Hepatocyte (in vitro differentiated cells): ENCODE results near the gene JUNB. TPM values are rescaled to one million over a fixed set of nuclear protein-coding genes. Genes with fewer than 3 reads are reported as not detected.

Source experiments
- DNase-seq: peaks from one replicate; pipeline ENCODE4 v3.0.0-alpha.2; 2016; ENCODE audit warnings: low spot score
- H2AFZ ChIP-seq: fragments of 200-600 bp; sonication (generic); 2 replicates; pipeline ENCODE4 v1.6.0; 2016; ENCODE audit warnings: antibody characterized with exemption, mild to moderate bottlenecking
- H3K27ac ChIP-seq: fragments of 200-600 bp; sonication (generic); 2 replicates; pipeline ENCODE4 v1.5.1; 2016; ENCODE audit warnings: mild to moderate bottlenecking
- H3K27me3 ChIP-seq: fragments of 200-600 bp; sonication (generic); 2 replicates; pipeline ENCODE4 v1.6.1; 2016
- H3K36me3 ChIP-seq: fragments of 200-600 bp; sonication (generic); replicated peaks from 2 replicates; pipeline ENCODE4 v1.5.1; 2016; ENCODE audit warnings: low read depth; ENCODE audit not compliant: insufficient read depth
- H3K4me1 ChIP-seq: fragments of 200-600 bp; sonication (generic); 2 replicates; pipeline ENCODE4 v1.5.1; 2016; ENCODE audit warnings: mild to moderate bottlenecking, moderate library complexity; ENCODE audit not compliant: insufficient read depth
- H3K4me2 ChIP-seq: fragments of 200-600 bp; sonication (generic); 2 replicates; pipeline ENCODE4 v1.6.0; 2016
- H3K4me3 ChIP-seq: fragments of 200-600 bp; sonication (generic); 2 replicates; pipeline ENCODE4 v1.5.1; 2016; ENCODE audit warnings: mild to moderate bottlenecking
- H3K79me2 ChIP-seq: fragments of 200-600 bp; sonication (generic); 2 replicates; pipeline ENCODE4 v1.6.0; 2017; ENCODE audit warnings: mild to moderate bottlenecking
- H3K9me2 ChIP-seq: fragments of 200-600 bp; sonication (generic); replicated peaks from 2 replicates; pipeline ENCODE4 v1.6.0; 2017; ENCODE audit warnings: mild to moderate bottlenecking; ENCODE audit not compliant: insufficient read depth
- H3K9me3 ChIP-seq: fragments of 200-600 bp; sonication (generic); 2 replicates; pipeline ENCODE4 v1.5.1; 2016; ENCODE audit warnings: low read depth, mild to moderate bottlenecking
- H4K20me1 ChIP-seq: fragments of 200-600 bp; sonication (generic); 2 replicates; pipeline ENCODE4 v1.6.0; 2016; ENCODE audit warnings: mild to moderate bottlenecking; ENCODE audit not compliant: insufficient read depth, poor library complexity, severe bottlenecking
- CTCF ChIP-seq: fragments of 200-600 bp; sonication (generic); IDR thresholded peaks from 2 replicates; pipeline ENCODE4 v1.5.1; 2016; ENCODE audit warnings: antibody characterized with exemption, mild to moderate bottlenecking; ENCODE audit not compliant: poor library complexity
- EZH2 ChIP-seq: fragments of 200-600 bp; sonication (generic); IDR thresholded peaks from 2 replicates; pipeline ENCODE4 v1.6.1; 2016; ENCODE audit warnings: antibody characterized with exemption, mild to moderate bottlenecking, borderline replicate concordance
- EZH2phosphoT487 ChIP-seq: fragments of 200-600 bp; sonication (generic); IDR thresholded peaks from one replicate; pipeline ENCODE4 v1.6.1; 2018; ENCODE audit warnings: antibody characterized with exemption, mild to moderate bottlenecking, low read depth, moderate library complexity; ENCODE audit not compliant: unreplicated experiment, severe bottlenecking
- WGBS: methylation state at CpG from one replicate; pipeline ENCODE4 v1.1.6; 2016; ENCODE audit warnings: low lambda C conversion rate; ENCODE audit errors: missing lambda C conversion rate; 5-methylcytosine and 5-hydroxymethylcytosine counted together
- polyA plus RNA-seq: library from polyadenylated mRNA; unstranded; fragments of >200 nt; fragmentation: Nextera tagmentation; extraction: Ambion mirVana; gene quantifications from 2 replicates; pipeline ENCODE4 v1.2.1, GENCODE V29; 2016
- total RNA-seq: library from RNA; depleted of rRNA; stranded (reverse); fragments of >200 nt; gene quantifications from 2 replicates; pipeline ENCODE4 v1.2.3, GENCODE V29; 2014

JUNB gene
- total and polyA plus RNA-seq, 2 experiments from 2014 or later, result 399 to 539 TPM

DNA sequence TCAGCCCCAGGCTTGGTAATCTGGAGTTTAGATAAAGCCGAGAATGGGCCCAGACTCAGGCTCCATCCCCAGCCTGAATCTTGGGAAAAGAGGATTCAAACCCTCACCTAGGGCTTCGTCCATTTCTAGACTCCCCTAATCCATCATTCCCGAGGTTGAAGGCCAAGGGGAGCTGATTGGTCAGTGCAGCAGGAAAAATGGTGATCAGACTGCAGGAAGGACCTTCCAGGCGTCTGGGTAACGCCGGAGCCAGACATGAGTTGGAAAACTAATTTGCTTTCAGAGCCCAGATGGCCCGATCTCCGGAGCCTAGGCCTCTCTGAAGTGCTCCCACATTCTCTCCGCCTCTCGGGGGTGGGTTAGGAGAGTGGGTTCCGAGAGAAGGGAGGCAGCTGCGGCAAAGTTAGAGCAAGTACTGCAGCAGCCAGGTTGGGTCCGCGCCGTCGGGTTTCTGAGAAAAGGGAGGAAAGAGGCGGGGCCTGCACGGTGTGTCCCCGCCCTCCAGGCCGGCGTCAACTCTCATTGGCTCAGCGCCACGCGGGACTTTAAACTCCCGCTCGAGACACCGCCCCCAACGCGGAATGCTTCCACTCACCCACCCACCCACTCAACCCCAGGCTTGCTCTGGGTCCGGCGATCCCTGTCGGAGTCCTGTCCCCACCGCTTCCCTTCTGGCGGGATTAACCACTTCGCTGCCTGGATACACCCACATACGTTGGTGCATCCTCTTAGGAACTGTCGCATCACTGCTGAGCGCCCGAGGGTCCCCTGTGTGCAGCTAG, 43.9 kb downstream of the JUNB start:
- WGBS, result 19% methylated on average over 33 of the region's 39 CpGs
- Histone ChIP-seq H3K9me3 (no peaks in the 10 kb centered on the region), H4K20me1 (no peaks in the 10 kb centered on the region), H3K27ac (no peak overlapping the region), H3K4me3 (no peak overlapping the region), H3K27me3 (peaks cover 84% of the 10 kb centered on the region), H3K79me2 (no peaks in the 10 kb centered on the region), H3K4me2 (no peak overlapping the region), H3K36me3 (no peaks in the 10 kb centered on the region), H2AFZ (no peak overlapping the region), H3K4me1 (no peaks in the 10 kb centered on the region), H3K9me2 (no peaks in the 10 kb centered on the region)
- TF ChIP-seq CTCF (no peak), EZH2 (no peak), EZH2phosphoT487 (no peak)
- peak; percentile 51 for DNase-seq

DNA sequence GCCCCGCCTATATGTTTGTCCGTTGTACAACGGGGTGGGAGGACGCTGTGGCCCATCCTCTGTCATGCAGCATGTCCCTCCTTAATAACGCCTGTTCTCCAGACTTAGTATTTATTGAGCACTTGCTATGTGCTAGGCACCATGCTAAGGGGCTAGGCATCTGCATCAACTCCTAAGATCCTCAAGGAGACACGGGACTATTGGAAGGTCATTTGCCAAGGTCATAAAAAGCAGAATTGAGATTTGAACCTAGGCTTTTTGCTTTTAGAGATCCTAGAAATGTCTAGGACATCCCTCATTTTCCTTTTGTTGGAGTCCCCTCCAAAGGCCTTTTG, 45.2 kb downstream of the JUNB start:
- H3K4me1 ChIP-seq, result no peaks in the 10 kb centered on the region
- H2AFZ ChIP-seq, result no peak overlapping the region
- H3K9me3 ChIP-seq, result no peaks in the 10 kb centered on the region
- no peaks in the 10 kb centered on the region for H3K9me2 ChIP-seq
- no peak for DNase-seq
- no peak overlapping the region for H3K27ac ChIP-seq
- no peak for TF ChIP-seq EZH2
- TF ChIP-seq CTCF, result no peak
- TF ChIP-seq EZH2phosphoT487, result peak; percentile 0
- peaks cover 93% of the 10 kb centered on the region for H3K27me3 ChIP-seq
- WGBS, result 10% methylated on average over 6 of the region's 6 CpGs
- H3K36me3 ChIP-seq, result no peaks in the 10 kb centered on the region
- H3K4me2 ChIP-seq, result no peak overlapping the region
- no peaks in the 10 kb centered on the region for H3K79me2 ChIP-seq
- no peaks in the 10 kb centered on the region for H4K20me1 ChIP-seq
- H3K4me3 ChIP-seq, result no peak overlapping the region

- no peak for DNase-seq
- Histone ChIP-seq H3K4me2 (no peak overlapping the region), H3K36me3 (no peaks in the 10 kb centered on the region), H3K4me1 (no peaks in the 10 kb centered on the region), H3K4me3 (no peak overlapping the region), H3K27ac (no peak overlapping the region), H3K27me3 (peaks cover 92% of the 10 kb centered on the region), H3K9me2 (no peaks in the 10 kb centered on the region), H3K79me2 (no peaks in the 10 kb centered on the region), H2AFZ (no peak overlapping the region), H3K9me3 (no peaks in the 10 kb centered on the region), H4K20me1 (no peaks in the 10 kb centered on the region)
- TF ChIP-seq EZH2phosphoT487 (no peak), CTCF (no peak), EZH2 (no peak)
- WGBS, result 81% methylated on average over 4 of the region's 4 CpGs
Measured at GRCh38 chr19:12837225-12837624, 45.9 kb downstream of the JUNB start.
